SJSA1 (cell line): ENCODE results near the gene WFIKKN1. TPM values are rescaled to one million over a fixed set of nuclear protein-coding genes. Genes with fewer than 3 reads are reported as not detected.

Experiments
- DNase-seq, 2 experiments: peaks; one replicate each; pipeline ENCODE4 v3.0.0-alpha.2; 2015 to 2020; ENCODE audit warnings: low spot score in 2 of 2, low read depth in 1 of 2
- H3K27ac ChIP-seq: fragments of 250-450 bp; sonication (Bioruptor Pico); 2 replicates; pipeline ENCODE4 v1.5.1; 2020; ENCODE audit warnings: mild to moderate bottlenecking, moderate library complexity
- H3K27me3 ChIP-seq: fragments of 250-450 bp; sonication (Bioruptor Pico); replicated peaks from 2 replicates; pipeline ENCODE4 v1.5.1; 2020; ENCODE audit warnings: mild to moderate bottlenecking, moderate library complexity
- H3K36me3 ChIP-seq: fragments of 250-450 bp; sonication (Bioruptor Pico); 2 replicates; pipeline ENCODE4 v1.5.1; 2020; ENCODE audit warnings: mild to moderate bottlenecking
- H3K4me1 ChIP-seq: fragments of 250-450 bp; sonication (Bioruptor Pico); replicated peaks from 2 replicates; pipeline ENCODE4 v1.6.1; 2021; ENCODE audit warnings: mild to moderate bottlenecking
- H3K4me3 ChIP-seq: fragments of 250-450 bp; sonication (Bioruptor Pico); 2 replicates; pipeline ENCODE4 v1.5.1; 2020; ENCODE audit warnings: mild to moderate bottlenecking
- H3K9me3 ChIP-seq: fragments of 250-450 bp; sonication (Bioruptor Pico); replicated peaks from 2 replicates; pipeline ENCODE4 v1.5.1; 2020; ENCODE audit warnings: mild to moderate bottlenecking
- total RNA-seq: library from RNA; depleted of rRNA; stranded (reverse); fragments of >200 nt; shearing (Covaris generic); gene quantifications from 2 replicates; pipeline ENCODE4 v1.2.3, GENCODE V29; 2014

The WFIKKN1 gene
- total RNA-seq, 1 experiment from 2014 or later, result 0.39 TPM

DNA sequence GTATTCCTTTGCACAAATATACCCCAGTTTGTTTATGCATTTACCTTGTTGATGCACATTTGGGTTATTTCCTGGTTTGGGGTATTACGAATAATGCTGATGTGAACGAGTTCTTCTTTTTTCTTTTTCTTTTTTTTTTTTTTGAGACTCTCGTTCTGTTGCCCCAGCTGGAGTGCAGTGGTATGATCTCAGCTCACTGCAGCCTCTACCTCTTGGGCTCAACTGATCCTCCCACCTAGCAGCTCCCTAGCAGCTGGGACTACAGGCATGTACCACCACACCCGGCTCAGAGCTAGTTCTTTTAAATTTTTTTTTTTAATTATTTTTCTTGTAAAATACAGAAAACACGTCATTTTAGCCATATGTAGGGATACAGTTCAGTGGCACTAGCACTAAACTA is 26.9 kb upstream of the WFIKKN1 start:
- Histone ChIP-seq H3K36me3 (peaks cover 2% of the 10 kb centered on the region; the same call in 1 of the 2 replicates), H3K9me3 (no peaks in the 10 kb centered on the region), H3K4me3 (no peak overlapping the region), H3K27ac (no peak overlapping the region), H3K27me3 (no peaks in the 10 kb centered on the region), H3K4me1 (no peaks in the 10 kb centered on the region)
- no peak for DNase-seq

DNA sequence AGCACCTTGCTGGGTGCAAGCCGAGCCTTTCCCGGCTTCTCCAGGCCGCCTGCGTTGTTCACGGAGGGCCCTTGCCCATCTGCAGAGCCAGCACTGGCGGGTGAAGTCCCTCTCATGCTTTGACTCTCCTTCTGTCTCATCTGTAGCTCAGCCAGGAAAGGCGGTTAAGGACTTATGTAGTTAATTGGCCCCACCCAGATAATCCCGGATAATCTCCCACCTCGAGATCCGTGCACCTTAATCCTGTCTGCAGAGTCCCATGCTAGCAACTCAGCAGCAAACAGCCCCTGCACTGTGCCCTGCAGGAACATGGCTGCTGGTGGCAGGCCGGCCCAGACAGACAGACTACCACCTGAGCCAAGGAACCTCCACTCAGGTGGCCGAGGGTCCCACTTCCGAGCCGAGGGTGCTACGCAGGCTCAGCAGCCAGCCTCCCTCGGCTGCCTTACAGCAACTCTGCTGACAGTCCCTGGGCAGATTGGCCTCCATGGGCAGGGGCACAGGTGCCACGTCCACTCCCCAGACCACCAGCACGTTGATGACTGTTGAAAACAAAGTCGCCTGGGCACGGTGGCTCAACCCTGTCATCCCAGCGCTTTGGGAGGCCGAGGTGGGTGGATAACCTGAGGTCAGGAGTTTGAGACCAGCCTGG is 24.0 kb upstream of the WFIKKN1 start:
- H3K27ac ChIP-seq, result no peak overlapping the region
- H3K36me3 ChIP-seq, result no peaks in the 10 kb centered on the region
- H3K4me3 ChIP-seq, result no peak overlapping the region
- no peaks in the 10 kb centered on the region for H3K27me3 ChIP-seq
- no peaks in the 10 kb centered on the region for H3K4me1 ChIP-seq
- no peaks in the 10 kb centered on the region for H3K9me3 ChIP-seq
- DNase-seq, result no peak

GRCh38 chr16:608019-608418 is 22.8 kb upstream of the WFIKKN1 start:
- no peak for DNase-seq
- no peaks in the 10 kb centered on the region for H3K4me1 ChIP-seq
- no peak overlapping the region for H3K27ac ChIP-seq
- no peaks in the 10 kb centered on the region for H3K36me3 ChIP-seq
- no peaks in the 10 kb centered on the region for H3K9me3 ChIP-seq
- H3K4me3 ChIP-seq, result no peak overlapping the region
- no peaks in the 10 kb centered on the region for H3K27me3 ChIP-seq

DNA sequence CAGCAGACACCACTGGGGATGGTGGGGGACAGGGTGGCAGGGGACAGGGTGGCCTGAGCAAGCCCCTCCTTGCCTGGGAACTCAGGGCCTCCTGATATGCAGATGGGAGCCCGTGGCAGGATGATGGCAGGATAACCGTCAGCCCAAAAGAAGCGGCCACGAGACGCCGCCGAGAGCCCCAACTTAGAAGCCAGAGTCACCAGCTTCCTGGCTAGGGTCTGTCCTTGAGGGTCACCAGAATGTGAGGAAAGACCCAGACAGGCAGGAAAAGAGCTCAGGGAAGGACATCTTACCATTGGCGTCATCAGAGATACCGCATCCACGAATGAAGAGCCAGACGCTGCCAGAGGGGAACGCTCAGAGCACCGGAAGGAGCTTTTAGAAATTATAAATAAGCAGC is 21.5 kb upstream of the WFIKKN1 start:
- Histone ChIP-seq H3K4me3 (no peak overlapping the region), H3K36me3 (no peaks in the 10 kb centered on the region), H3K4me1 (no peaks in the 10 kb centered on the region), H3K27ac (no peak overlapping the region), H3K9me3 (no peaks in the 10 kb centered on the region), H3K27me3 (no peaks in the 10 kb centered on the region)
- no peak for DNase-seq

- H3K36me3 ChIP-seq, result no peaks in the 10 kb centered on the region
- no peak overlapping the region for H3K27ac ChIP-seq
- no peak overlapping the region for H3K4me3 ChIP-seq
- no peak for DNase-seq
- no peaks in the 10 kb centered on the region for H3K4me1 ChIP-seq
- no peaks in the 10 kb centered on the region for H3K9me3 ChIP-seq
- H3K27me3 ChIP-seq, result no peaks in the 10 kb centered on the region
Measured at GRCh38 chr16:609984-610383, 20.8 kb upstream of the WFIKKN1 start.

GRCh38 chr16:610513-611381 is 20.0 kb upstream of the WFIKKN1 start:
- no peaks in the 10 kb centered on the region for H3K36me3 ChIP-seq
- no peak for DNase-seq
- H3K4me1 ChIP-seq, result no peaks in the 10 kb centered on the region
- no peaks in the 10 kb centered on the region for H3K9me3 ChIP-seq
- no peak overlapping the region for H3K27ac ChIP-seq
- no peak overlapping the region for H3K4me3 ChIP-seq
- no peaks in the 10 kb centered on the region for H3K27me3 ChIP-seq

DNA sequence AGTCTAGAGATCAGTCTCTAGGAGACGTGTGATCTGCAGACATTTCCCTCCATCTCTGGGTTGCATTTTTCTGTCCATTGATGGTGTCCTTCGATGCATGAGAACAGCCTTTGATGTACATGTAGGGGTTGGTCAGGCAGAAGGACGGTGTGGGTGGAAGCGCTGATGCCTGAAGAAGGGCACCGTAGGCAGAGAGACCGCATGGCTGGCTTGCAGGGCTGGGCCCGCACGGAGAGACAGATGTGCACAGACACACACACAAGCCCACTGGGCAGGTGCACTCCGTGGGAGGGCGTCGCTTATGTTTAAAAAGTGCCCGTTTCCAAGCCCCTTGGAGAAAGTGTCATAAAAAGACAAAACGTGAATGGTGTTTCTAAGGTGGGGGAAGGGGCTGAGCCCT is 15.7 kb upstream of the WFIKKN1 start:
- Histone ChIP-seq H3K27ac (no peak overlapping the region), H3K36me3 (no peaks in the 10 kb centered on the region), H3K27me3 (no peaks in the 10 kb centered on the region), H3K4me3 (no peak overlapping the region), H3K4me1 (no peaks in the 10 kb centered on the region), H3K9me3 (no peaks in the 10 kb centered on the region)
- DNase-seq, result no peak

- H3K9me3 ChIP-seq, result no peaks in the 10 kb centered on the region
- no peaks in the 10 kb centered on the region for H3K36me3 ChIP-seq
- no peaks in the 10 kb centered on the region for H3K4me1 ChIP-seq
- DNase-seq, result no peak
- H3K27me3 ChIP-seq, result no peaks in the 10 kb centered on the region
- no peak overlapping the region for H3K27ac ChIP-seq
- no peak overlapping the region for H3K4me3 ChIP-seq
Measured at GRCh38 chr16:616733-617586, 13.8 kb upstream of the WFIKKN1 start.

GRCh38 chr16:617855-618254 is 12.9 kb upstream of the WFIKKN1 start:
- H3K4me1 ChIP-seq, result no peaks in the 10 kb centered on the region
- no peaks in the 10 kb centered on the region for H3K27me3 ChIP-seq
- DNase-seq, result no peak
- H3K9me3 ChIP-seq, result no peaks in the 10 kb centered on the region
- no peak overlapping the region for H3K4me3 ChIP-seq
- no peak overlapping the region for H3K27ac ChIP-seq
- H3K36me3 ChIP-seq, result no peaks in the 10 kb centered on the region

- Histone ChIP-seq H3K9me3 (no peaks in the 10 kb centered on the region), H3K4me3 (no peak overlapping the region), H3K27ac (no peak overlapping the region), H3K27me3 (no peaks in the 10 kb centered on the region), H3K36me3 (no peaks in the 10 kb centered on the region), H3K4me1 (no peaks in the 10 kb centered on the region)
- no peak for DNase-seq
Measured at GRCh38 chr16:619476-620100, 11.2 kb upstream of the WFIKKN1 start.

DNA sequence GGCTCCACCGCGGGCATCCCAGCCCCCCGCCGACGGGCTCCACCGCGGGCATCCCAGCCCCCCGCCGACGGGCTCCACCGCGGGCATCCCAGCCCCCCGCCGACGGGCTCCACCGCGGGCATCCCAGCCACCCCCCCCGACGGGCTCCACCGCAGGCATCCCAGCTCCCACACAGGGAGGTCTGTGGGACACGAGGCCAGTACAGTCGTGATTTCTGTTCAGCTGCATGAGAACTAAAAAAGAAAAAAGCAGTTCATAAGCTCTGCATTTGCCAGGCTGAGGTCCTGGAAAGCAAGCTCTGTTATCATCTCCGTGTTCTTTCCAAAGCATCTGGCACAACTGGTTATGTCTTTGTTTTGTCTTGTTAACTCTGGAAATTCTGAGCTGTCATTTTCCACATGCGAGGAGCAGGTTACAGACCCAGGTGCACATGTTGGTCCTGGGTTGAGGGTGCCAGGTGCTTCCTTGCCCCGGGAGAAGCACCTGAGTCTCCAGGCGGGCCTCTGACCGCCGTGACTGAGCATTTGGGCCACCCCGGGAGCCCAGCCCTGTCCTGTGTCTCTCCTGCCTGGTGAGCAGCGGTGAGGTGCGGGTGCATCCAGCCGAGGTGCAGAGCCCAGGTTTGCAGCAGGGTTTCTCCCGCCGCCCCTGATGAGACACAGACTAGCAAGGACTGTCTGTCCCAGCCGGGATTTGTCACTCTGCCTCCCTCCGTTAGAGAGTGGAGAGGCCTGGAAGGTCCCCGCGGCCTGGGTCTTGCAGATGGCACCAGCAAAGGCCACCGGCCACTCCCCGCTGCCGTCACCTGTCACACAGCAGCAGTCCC is 9.9 kb upstream of the WFIKKN1 start:
- Histone ChIP-seq H3K9me3 (no peaks in the 10 kb centered on the region), H3K27ac (no peak overlapping the region), H3K27me3 (no peaks in the 10 kb centered on the region), H3K36me3 (peaks cover 6% of the 10 kb centered on the region), H3K4me1 (no peaks in the 10 kb centered on the region; the same call in 1 of the 2 replicates), H3K4me3 (no peak overlapping the region)
- DNase-seq, result no peak

GRCh38 chr16:621526-622105 is 9.2 kb upstream of the WFIKKN1 start:
- no peak for DNase-seq
- Histone ChIP-seq H3K27me3 (no peaks in the 10 kb centered on the region), H3K27ac (no peak overlapping the region), H3K4me1 (peaks cover 6% of the 10 kb centered on the region), H3K36me3 (peaks cover 12% of the 10 kb centered on the region), H3K4me3 (no peak overlapping the region), H3K9me3 (no peaks in the 10 kb centered on the region)

GRCh38 chr16:622920-623280 is 7.9 kb upstream of the WFIKKN1 start:
- no peak for DNase-seq
- Histone ChIP-seq H3K27ac (no peak overlapping the region), H3K4me3 (no peak overlapping the region), H3K4me1 (peaks cover 19% of the 10 kb centered on the region), H3K27me3 (no peaks in the 10 kb centered on the region), H3K36me3 (peaks cover 18% of the 10 kb centered on the region), H3K9me3 (no peaks in the 10 kb centered on the region)
